HG02938 (cell line): ENCODE results near the gene CRYGA.
"Not testable (repeated sequence)": the region's sequence is repeated elsewhere in the genome, so short reads cannot be mapped to it uniquely, and the experiment has no call there.

Source experiments
- ATAC-seq: cut with Tn5 transposase; IDR thresholded peaks from one replicate; pipeline ENCODE4 v1.9.1; 2021; ENCODE audit warnings: mild to moderate bottlenecking, moderate library complexity; ENCODE audit not compliant: unreplicated experiment

CRYGA gene

DNA sequence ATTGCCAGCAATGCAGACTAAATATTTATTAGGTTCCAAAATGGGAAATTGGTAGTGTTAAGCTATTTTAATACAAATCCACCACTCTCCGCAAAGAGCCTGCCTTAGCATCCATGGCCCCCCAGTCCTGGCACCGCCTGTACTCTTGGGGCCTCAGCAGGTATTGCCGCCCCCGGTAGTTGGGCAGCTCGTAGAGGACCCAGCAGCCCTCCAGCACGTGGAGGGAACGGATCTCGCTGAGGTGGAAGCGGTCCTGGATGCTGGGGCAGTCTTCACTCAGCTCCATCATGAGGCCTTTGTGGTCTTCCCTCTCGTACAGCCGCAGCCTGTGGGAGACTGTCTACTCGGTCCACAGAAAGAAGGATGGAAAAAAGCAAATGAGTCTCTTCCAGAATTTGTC lies 35.3 kb downstream of the CRYGA start:
- no peak for ATAC-seq

DNA sequence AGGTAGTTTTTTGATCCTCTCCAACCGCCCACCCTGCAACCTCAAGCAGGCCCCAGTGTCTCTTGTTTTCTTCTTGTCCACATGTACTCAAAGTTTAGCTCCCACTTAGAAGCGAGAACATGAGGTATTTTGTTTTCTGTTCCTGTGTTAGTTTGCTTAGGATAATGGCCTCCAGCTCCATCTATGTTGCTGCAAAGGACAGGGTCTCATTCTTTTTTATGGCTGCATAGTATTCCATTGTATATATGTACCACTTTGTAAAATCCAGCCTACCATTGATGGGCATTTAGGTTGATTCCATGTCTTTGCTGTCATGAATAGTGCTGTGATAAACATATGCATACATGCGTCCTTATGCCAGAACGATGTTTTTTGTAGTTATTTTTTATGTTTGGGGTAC lies 36.3 kb downstream of the CRYGA start:
- no peak for ATAC-seq

DNA sequence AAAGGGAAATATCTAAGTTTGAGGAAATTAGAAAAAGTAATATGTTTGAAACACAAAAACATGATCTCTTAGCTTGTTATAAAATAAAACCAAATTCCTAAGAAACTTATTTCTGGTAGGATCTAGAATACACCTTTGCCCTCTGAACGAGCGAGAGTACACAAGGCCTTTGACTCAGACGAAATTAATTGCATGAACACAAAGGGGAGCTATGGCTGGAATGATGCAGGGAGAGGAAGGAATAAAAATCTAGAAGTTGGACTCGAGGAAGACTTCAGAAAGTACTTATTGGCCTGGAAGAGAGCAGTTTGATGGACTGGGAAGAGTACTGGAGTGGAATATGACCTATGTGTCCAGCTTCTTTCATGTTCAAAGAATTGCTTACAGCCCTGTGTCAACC lies 38.1 kb downstream of the CRYGA start:
- no peak for ATAC-seq

DNA sequence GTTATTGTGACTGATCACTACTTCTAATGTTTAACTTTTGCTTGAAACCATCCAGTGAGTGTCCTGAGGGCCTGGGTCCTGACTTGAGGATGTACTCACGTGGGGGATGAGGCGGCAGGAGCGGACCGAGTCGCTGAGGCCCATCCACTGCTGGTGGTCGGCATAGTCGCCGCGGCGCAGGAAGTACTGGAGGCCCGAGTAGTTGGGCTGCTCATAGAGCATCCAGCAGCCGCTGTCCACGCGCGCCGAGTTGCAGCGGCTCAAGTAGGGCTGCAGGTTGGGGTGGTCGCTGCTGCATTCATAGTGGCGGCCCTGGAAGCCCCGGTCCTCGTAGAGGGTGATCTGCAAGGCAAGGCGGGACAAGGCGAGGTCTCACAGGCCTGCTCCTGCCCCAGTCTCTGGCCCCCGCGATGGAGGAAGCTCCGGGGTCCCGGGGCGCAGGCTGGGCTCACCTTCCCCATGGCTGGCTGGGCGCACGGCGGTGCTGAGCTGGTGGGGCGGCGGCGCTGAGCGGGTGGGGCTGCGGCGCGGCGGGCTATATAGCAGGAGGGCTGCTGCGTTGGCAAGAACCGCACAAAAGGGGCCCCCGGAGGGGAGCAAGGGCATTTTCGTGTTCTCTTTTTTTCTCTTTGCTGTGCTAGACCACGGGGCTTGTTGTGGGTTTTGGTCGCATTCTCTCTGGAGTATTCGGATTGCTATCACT lies 39.2 kb downstream of the CRYGA start, which contains the start of gene CRYGD:
CRYGD (minus strand) TSS at position 512 of the 703 bp plus-strand sequence; CDS start at position 461, 51 bp downstream.
- not testable (repeated sequence) for ATAC-seq

DNA sequence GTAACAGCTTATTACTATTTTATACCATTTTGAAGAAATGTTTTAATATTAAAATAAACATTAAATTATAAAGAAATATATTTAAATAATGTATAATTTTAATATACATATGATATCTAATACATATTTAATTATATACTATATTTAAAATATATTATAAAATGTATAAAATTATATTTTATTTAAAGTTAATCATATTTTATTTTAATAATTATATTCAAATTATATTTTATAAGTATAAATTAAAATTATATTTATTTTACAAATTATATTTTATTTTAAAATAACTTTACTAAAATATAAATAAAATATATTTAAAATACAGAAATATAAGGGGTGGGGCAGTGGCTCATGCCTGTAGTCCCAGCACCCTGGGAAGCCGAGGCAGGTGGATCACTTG lies 41.1 kb downstream of the CRYGA start:
- ATAC-seq, result no peak

DNA sequence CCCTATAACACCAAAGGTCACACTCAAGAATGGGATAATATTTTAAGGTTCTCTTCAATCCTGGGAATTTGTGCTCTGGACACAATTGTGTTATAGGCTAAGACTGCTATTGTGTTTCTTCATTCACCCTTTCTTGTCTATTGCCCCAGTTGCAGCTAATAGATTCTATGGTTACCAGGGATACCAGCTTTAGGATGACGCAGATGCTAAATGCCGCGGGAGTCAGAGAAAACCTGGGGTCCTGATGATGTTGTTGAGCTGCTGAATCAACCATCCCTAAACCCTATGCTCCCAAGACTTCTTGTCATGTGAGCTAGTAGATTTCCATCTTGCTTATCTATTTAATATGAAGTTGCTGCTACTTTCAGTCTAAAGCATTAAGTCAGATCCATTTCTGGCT lies 44.5 kb downstream of the CRYGA start:
- ATAC-seq, result no peak

DNA sequence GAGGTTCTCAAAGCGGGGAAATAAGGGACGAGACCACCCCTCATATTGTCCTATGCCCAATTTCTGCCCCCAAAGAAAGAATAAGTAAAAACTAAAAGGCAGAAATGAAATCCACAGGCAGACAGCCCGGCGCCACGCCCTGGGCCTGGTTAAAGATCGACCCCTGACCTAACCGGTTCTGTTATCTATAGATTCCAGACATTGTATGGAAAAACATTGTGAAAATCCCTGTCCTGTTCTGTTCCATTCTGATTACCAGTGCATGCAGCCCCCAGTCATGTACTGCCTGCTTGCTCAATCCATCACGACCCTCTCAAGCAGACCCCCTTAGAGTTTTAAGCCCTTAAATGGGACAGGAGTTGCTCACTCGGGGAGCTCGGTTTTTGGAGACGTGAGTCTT lies 46.0 kb downstream of the CRYGA start:
- not testable (repeated sequence) for ATAC-seq

DNA sequence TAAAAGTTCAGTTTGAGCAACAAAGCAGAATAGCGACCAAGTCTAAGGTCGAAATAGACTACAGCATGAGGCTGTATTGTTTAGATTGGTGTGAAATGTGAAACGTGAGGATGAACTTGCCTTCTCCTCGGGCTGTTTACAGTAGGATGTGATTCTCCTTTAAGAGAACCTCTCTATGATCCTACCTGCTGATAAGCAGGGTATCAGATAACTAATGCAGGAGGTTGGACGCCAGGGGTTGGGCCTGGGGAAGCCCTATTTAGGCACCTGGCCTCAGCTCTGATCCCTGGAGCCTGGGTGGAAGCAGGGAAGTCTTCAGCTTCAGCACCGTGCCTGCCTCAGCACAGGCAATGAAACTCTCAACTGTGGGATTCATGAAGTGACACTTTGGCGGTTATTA lies 50.4 kb downstream of the CRYGA start:
- no peak for ATAC-seq

DNA sequence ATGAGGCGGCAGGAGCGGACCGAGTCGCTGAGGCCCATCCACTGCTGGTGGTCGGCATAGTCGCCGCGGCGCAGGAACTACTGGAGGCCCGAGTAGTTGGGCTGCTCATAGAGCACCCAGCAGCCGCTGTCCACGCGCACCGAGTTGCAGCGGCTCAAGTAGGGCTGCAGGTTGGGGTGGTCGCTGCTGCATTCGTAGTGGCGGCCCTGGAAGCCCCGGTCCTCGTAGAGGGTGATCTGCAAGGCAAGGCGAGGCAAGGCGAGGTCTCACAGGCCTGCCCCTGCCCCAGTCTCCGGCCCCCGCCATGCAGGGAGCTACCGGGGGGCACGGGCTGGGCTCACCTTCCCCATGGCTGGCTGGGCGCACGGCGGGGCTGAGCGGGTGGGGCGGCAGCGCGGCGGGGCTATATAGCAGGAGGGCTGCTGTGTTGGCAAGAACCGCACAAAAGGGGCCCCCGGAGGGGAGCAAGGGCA lies 51.1 kb downstream of the CRYGA start:
- ATAC-seq, result not testable (repeated sequence)
